ENCODE results near the gene IMPG1.

DNA sequence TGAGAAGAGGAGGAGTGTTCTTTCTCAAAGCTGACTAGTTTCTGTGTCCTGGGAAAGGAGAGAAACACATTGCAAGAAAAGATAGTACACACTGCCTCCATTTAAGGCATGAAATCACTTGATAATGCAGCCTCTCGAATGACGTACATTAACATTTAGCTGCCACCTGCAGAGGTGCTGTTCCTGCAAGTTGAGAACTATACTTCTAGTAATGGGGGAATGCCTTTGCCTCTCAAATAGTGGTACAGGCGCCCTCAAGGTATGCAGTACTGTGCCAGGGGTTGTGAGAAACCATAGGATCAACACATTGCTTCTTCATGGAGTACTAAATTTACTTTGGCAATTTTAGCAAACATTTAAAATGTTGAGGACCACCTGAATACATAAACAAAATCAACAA is 20.1 kb downstream of the IMPG1 start:
- TF ChIP-seq POLR2A (IDR thresholded peaks at IDR 0.05) = no peak
- TF ChIP-seq, protein P1, sequence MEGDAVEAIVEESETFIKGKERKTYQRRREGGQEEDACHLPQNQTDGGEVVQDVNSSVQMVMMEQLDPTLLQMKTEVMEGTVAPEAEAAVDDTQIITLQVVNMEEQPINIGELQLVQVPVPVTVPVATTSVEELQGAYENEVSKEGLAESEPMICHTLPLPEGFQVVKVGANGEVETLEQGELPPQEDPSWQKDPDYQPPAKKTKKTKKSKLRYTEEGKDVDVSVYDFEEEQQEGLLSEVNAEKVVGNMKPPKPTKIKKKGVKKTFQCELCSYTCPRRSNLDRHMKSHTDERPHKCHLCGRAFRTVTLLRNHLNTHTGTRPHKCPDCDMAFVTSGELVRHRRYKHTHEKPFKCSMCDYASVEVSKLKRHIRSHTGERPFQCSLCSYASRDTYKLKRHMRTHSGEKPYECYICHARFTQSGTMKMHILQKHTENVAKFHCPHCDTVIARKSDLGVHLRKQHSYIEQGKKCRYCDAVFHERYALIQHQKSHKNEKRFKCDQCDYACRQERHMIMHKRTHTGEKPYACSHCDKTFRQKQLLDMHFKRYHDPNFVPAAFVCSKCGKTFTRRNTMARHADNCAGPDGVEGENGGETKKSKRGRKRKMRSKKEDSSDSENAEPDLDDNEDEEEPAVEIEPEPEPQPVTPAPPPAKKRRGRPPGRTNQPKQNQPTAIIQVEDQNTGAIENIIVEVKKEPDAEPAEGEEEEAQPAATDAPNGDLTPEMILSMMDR (IDR thresholded peaks at IDR 0.05) = no peak

All from thyroid gland (tissue), 4 donors.